ENCODE results near the gene SLC9A7.

GRCh38 chrX:46569621-46570020 lies 189.3 kb downstream of the SLC9A7 start:
- TF ChIP-seq CTCF (IDR thresholded peaks at IDR 0.05; ENCODE audit: low read depth, low read length, missing input control) (no peak), REST (IDR thresholded peaks at IDR 0.05) (no peak), YY1 (IDR thresholded peaks at IDR 0.05) (no peak), TAF1 (conservative IDR thresholded peaks at IDR 0.05) (no peak), MAX (IDR thresholded peaks at IDR 0.05) (no peak), RAD21 (IDR thresholded peaks at IDR 0.05) (no peak), GABPA (IDR thresholded peaks at IDR 0.05 in 1 of 2, conservative IDR thresholded peaks at IDR 0.05 in 1 of 2) (no peak)
